ENCODE results near the gene CLDN11.

Gene CLDN11

DNA sequence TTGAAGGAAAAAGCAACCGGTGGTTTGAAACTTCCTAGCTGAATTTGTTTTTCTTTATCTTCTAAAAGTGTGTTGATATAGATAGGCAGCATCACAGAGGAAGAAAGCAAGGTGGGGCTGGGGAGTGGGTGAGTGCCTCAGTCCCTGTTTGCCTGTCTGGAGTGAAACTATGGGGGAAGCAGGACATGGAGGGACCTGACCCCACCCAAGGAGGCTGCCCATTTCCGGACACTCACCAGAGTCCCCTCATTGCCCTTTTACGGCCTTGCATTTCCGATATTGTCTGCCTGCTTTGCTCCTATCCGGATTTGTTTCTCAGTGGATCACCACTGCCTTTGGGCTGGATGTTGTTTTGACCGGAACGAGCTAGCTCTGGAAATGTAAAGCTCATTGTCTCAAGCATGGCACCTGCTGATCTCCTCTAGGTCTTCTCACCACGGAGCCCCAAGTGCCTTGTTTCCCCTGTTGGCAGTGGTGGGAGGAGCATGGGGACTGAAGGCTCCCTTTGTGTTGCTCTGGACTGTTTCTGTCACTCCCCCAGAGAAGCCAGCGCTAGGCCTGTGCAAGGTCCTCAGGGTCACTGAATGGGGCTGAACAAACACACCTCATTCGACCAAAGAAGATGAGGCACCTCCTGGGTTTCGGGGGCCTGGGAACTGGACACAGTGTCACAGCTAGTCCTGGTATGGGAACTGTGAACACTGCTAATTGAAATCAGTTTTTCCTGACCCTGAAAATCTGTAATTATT is 7.0 kb downstream of the CLDN11 start:
- no peak for DNase-seq (ENCODE audit: low read depth, low spot score)
- no peak overlapping the region for H3K27ac ChIP-seq

DNA sequence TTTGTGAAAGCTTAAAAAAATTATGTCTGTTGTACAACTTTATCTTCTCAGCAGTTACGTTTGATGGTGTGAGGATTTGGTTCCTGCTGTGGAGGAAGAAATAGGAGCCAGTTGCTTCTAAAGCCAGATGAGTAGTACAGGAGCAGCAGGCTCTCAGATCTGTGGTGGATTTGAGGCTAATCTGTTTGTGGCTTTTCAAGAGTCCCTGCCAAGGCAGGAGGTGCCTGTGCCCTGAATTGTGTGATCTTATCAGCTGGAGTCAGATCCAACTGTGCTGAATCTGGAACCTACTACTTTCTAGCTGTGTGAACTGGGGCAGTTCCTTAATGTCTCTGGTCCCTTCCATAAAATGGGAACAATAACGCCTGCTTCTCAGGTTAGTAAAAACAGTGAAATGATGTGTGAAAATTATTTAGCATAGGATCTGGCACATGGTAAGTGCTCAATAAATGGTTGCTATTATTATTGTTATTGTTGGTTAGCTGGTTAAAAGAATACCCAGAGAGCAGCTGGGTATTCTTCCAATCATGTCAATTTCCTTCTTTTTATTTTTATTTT is 7.7 kb downstream of the CLDN11 start:
- no peak for DNase-seq (ENCODE audit: low read depth, low spot score)
- no peak overlapping the region for H3K27ac ChIP-seq

DNA sequence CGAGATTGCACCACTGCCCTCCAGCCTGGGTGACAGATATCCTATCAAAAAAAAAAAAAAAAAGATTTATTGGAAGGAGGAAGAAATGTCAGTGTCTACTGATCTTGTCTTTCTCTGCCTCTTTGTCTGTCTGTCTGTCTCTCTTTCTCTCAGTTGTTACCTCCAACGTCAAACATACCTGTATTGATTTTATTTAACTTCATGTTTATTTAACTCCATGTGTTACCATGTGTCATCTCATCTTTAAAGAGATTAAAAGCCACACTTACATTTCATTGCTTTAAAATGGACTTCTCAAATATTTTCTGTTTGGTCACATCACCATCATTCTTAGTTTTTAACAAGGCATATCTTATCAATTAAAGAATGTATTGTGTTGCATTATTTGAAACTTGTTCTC is 9.4 kb downstream of the CLDN11 start:
- no peak for DNase-seq (ENCODE audit: low read depth, low spot score)
- H3K27ac ChIP-seq: no peak overlapping the region

DNA sequence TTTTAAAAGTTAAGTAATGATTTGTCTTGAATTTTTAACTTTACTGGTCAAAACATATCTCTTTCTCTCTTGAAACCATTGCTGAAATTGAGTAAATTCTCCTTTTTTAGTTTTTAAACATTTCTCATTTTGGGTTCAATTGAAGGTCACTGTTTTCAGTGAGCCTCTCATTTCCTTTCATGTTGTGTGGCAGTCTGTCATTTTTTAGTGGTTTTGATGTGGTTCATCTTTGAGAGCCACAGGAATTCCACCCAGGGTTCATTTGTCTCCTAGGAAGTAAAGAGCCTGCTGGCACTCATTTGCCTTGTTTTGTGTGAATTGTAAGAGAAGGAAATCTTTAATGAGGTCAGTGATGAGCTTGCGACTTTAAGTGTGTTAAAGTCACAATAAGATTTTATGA is 10.4 kb downstream of the CLDN11 start:
- no peak overlapping the region for H3K27ac ChIP-seq
- DNase-seq (ENCODE audit: low read depth, low spot score): no peak

DNA sequence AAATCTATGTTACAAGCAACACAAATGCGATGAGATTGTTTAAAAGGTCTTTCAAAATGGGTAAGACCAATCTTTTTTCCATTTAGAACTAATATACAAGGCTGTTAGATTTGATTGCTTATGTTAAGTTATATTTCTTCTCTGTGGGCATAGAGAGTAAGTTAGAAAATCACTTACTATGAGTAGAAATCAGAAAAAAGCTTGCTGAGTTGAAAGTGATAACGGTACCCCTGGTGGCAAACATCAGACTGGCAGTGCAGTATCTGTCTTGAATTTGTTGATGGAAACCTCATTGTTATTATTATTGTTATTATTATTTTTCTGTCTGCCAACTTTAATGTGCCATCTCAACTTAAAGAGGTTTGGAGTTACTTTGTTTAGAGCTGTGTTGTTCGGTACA is 12.4 kb downstream of the CLDN11 start:
- no peak for DNase-seq (ENCODE audit: low read depth, low spot score)
- H3K27ac ChIP-seq: no peak overlapping the region

DNA sequence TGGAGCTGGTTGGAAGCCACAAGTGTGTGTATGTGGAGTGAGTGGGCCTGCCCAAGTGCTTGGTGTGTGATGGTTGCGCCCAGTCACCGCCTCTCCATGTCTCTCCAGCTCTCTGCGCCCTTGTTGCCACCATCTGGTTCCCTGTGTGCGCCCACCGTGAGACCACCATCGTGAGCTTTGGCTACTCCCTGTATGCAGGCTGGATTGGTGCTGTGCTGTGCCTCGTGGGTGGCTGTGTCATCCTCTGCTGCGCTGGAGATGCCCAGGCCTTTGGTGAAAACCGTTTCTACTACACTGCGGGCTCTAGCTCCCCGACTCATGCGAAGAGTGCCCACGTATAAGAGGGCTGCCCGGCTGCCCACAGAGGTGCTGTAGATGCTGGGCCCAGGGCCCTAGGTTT is 13.7 kb downstream of the CLDN11 start:
- no peak overlapping the region for H3K27ac ChIP-seq
- DNase-seq (ENCODE audit: low read depth, low spot score): no peak

DNA sequence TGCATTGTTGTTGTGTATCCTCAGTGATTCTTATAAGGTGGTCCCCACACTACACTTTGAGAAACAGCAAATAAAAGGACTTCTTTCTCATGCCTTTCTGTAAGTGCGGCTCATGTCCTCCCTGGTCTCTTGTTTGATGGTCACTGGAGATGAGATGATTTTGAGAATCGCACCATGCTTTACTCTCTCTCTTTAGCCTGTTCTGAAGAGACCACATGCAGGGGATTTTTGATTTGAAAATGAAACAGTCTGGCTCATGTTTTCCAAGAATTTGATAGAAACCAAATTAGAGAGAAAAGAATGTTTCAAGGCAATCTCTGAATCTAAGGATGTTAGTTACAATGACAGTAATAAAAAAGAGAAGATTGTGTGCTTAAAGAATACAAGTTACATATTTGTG is 18.0 kb downstream of the CLDN11 start:
- no peak overlapping the region for H3K27ac ChIP-seq
- DNase-seq (ENCODE audit: low read depth, low spot score): no peak

DNA sequence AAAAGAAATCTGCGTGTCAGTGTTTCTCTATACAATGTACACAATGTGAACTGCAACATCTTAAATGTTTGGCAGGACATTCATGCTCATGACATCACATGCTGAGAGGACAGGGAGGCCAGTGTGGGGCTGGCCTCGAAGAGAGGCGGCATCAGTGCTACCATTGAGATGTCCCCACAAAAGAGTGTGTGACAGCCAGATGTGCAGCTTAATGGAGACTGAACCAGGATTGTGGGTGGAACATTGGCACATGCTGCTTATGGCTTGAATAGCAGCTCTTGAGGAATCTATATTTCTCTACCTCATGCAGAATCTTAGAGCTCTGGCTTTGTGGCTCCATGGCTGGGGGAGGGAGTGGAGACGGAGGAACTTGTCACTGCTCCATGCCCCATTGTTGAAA is 18.5 kb downstream of the CLDN11 start:
- no peak overlapping the region for H3K27ac ChIP-seq
- DNase-seq (ENCODE audit: low read depth, low spot score): no peak

DNA sequence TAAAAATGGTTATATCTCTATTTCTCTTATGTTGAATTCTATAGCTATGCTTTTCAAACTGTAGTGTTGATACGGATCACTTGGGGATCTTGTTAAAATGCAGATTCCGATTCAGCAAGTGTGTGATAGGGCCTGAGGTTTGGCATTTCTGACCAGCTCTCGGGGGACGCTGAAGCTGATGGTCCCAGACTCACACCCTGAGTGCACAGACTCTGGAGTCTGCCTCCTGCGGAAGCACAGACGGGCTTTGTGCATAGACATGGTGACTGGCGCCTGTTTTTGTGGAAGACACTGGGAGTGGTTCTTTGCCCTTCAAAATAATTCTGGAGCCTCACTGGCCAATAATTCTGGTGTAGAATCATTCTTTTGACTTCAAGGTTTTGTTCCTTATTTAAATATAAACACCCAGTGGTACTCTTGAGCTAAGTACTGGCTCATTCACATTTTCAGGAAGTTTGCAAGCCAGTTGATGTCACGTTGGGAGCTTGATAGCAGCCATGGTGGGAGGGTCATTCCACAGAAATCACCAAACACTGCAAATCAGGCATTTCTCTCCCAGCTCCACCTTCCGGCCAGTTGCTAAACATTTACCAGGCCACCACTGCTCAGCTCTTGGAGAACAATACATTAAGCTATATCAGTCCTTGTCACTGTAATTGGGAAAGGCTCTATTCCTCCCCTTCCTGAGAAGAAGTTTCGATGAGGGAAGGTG is 19.2 kb downstream of the CLDN11 start:
- no peak overlapping the region for H3K27ac ChIP-seq

DNA sequence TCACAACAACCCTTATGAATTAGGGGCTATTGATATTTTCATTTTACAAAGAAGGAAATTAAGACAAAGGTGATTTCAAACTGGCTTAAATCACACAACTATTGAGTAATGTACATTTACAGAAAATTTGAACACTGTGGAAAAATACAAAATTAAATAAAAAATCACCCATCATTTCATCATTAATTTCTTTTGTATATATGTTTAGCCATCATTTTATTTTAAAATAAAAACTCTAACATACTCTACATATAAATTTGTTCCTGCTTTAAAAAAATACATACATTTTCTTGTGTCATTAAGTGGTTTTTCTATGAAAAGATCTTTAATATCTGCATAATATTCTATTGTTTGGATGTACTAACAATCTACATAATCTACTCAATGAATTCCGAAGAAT is 20.2 kb downstream of the CLDN11 start:
- no peak for DNase-seq (ENCODE audit: low read depth, low spot score)
- H3K27ac ChIP-seq: no peak overlapping the region

More for the DNA sequence above, 19.2 kb downstream of the CLDN11 start:
- DNase-seq (ENCODE audit: low read depth, low spot score): no peak

DNA sequence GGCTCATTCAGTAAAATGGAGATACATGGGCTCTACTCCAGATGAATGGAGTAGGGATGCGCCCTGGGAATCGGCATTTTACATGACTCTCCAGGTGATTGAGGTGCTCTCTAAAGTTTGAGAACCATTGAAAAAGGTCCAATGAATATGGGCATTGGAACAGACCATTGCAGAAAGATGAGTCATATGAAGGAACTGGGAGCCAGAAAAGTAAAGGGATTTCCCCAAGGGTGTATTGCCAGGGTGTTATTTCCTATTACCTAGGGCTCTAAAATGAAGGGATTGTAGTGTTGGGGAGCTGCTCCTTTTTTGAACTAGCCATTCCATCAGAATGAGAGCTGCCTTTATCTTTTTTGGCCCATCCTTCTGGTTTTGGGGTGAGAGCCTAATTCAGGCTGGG is 21.7 kb downstream of the CLDN11 start:
- no peak overlapping the region for H3K27ac ChIP-seq
- DNase-seq (ENCODE audit: low read depth, low spot score): peak; percentile 2

DNA sequence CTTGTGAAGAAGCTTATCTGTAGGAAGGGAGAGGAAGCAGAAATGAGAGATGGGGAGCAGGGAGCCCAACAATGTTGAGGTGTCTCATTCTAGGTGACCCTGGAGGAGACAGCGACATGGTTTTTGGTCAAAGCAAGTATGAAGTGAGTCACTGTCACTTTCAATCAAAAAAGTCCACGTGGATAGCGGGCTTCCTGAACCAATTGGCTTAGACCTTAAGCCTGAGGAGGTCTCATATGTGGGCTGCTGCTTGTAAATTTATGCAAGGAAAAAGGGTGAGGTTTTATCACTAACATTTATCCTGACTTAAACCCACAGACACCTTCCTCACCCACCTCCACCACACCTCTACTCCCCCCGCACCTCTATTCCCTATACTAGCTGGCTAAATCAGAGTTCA is 22.7 kb downstream of the CLDN11 start:
- DNase-seq (ENCODE audit: low read depth, low spot score): no peak
- no peak overlapping the region for H3K27ac ChIP-seq

DNA sequence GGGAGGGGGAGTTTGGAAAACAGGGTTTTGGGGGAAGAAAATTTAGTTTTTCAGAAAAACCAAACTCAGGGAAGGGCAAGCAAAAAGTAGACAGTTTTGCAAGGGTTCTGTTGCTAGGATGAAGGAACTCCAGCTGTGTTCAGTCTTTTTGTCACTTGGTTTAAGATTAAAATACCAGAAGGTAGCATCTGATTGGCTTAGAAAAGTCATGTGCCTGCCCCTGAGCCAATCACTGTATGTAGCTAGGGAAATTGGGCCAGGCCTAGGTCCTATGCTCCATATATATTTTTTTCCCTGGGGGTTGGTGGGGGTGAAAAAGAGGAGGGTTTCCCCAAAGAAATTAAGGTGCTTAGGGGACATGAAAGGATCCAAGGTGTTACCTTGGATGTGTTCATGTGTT is 24.3 kb downstream of the CLDN11 start:
- H3K27ac ChIP-seq: no peak overlapping the region
- no peak for DNase-seq (ENCODE audit: low read depth, low spot score)

DNA sequence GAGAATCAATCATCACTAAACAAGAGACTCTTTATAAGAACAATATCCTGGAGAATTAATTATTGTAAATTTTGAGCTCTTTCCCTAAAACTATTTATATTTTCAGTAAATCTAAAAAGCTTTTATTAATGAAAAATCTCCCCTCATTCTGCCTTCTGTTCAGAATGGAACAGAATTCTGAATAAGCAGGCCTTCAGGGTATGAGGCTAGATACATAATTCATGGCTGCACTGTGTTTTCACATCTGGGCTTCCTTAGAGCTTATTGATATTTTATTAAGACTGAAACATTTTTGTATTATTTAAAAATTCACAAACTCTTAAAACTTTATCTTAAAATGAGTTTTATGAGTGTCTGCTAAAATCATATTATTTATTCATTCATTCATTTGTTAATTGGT is 24.8 kb downstream of the CLDN11 start:
- no peak for DNase-seq (ENCODE audit: low read depth, low spot score)
- no peak overlapping the region for H3K27ac ChIP-seq

DNA sequence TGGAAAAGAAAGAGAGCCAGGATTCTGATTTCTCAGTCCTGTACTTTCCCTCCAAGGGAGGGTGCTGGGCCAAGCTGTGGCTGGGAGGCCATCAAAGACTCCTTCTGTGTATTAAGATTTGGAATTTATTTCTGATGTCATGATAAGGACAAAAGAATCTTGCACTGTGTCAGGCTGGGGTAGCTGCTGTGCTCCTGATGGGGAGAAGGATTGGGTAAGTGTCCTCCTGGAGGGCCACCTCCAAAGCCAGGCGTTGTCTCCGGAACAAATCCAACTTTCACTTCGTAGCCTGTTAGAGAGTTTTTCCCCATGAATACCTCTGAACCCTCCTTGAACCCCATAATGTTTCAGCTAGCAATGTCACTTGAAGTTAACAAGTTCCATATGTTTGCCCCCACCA is 29.9 kb downstream of the CLDN11 start:
- DNase-seq (ENCODE audit: low read depth, low spot score): no peak

DNA sequence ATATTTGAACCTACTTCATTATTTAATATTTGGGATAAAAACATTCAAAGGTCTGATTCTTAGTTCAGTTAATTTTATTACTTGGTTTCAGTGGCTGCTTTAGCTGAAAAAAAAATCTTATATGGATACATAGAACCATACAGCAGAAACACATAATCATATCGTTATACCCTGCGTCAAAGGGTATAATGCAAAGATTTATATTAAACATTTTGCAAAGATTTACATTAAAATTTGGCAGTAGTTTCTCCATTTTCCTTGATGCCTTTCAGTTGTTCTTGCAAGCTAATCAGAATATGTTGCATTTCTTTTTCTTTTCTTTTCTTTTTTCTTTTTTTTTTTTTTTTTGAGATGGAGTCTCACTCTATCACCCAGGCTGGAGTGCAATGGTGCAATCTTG is 31.4 kb downstream of the CLDN11 start:
- no peak overlapping the region for H3K27ac ChIP-seq
- DNase-seq (ENCODE audit: low read depth, low spot score): no peak

More for the DNA sequence above, 29.9 kb downstream of the CLDN11 start:
- no peak overlapping the region for H3K27ac ChIP-seq

DNA sequence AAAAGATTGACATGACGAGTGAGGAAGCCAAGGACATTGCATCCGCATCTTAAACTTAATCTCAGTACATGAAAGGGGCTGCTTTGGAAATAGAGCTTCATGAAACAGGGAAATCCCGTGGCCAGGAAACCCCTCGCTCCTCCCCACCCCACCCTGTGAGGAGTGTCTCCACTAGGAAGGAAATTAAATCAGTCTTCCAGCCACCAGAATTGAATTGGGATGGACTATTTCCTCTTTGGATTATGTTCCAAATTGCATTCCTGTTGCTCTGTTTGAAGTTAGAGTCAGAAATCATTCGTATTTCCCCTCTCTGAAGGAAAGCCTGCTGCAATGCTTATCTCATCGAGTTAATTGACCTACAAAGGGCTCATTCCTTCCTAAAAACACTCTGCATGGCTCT is 35.8 kb downstream of the CLDN11 start:
- no peak overlapping the region for H3K27ac ChIP-seq
- DNase-seq (ENCODE audit: low read depth, low spot score): no peak

DNA sequence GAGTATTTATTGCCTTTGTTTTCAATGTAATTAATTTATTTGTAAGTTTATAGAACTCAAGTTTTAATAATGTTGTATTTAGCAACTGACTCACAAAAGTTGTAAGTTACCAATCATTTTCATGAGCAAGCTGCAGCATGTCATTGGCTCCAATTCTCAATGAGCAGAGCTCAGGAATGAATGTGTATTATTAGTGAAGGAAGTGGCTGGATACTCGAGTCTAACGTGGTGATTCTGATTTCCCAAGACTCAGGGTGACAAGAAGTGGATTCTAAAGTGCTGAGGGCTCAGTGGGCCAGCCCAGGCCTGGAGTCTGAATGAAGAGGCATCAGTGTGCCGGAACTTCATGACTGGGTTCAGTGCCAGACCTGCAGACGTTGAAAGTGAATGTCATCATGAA is 39.6 kb downstream of the CLDN11 start:
- H3K27ac ChIP-seq: no peak overlapping the region
- peak; percentile 58 for DNase-seq (ENCODE audit: low read depth, low spot score)

DNA sequence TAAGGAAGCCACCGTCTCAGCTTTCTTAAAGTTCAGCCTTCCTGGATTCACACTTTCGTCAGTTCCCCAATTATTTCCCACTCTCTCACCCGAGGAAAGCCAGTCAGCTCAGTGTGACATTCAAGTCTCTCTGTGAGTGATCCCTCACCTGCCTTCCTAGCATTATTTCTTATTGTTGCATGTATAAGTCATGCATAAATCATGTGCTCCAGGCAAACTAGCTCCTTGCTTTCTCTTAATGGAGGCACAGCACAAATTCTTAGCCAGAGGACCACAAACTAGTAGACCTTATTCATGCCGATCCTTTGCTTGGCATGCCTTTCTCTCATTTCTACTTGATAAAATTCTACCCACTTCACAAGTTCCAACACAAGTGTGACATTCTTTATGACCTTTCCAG is 44.3 kb downstream of the CLDN11 start:
- no peak overlapping the region for H3K27ac ChIP-seq
- DNase-seq (ENCODE audit: low read depth, low spot score): no peak

DNA sequence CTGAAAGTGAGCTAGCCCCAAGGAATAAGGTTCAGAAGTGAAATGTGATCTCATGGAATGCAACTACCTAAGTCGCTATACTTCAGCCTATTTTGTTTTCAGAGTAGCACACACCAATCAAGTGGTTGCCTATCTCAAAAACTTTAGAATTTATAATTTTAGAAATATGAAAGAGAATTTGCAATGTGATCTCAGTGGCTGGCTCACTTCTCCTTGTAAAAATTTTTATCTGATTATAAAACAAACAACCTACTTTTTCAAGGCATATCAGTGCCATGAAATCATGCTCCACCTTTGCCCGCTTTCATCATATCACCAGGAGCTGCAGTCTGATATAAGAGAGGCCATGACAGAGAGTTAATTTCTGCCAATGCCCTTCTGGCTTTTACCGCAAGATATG is 47.3 kb downstream of the CLDN11 start:
- H3K27ac ChIP-seq: no peak overlapping the region
- no peak for DNase-seq (ENCODE audit: low read depth, low spot score)

DNA sequence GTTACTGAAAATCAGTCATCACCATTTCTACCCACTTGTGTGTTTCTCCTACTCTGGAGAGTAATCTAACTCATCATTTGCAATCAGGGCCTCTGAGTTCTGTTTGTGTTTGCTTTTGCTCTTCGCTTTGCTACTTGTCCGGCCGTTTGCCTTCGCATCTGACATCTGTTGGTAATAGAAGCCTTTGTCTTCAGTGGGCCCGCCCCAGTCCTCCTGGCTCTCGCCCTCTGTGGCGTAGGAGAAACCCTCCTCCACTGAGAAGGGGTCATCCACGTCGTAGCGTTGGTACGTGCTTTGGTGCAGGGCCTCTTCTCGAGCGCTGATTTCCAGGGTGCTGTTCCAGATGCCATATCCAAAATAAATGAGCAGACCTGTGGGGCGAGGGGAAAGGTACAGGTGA is 48.3 kb downstream of the CLDN11 start:
- H3K27ac ChIP-seq: no peak overlapping the region
- DNase-seq (ENCODE audit: low read depth, low spot score): no peak

Measured in epithelial cell of prostate (primary cell).